ENCODE data around the gene OSBPL5.
"Not testable (repeated sequence)": the region's sequence is repeated elsewhere in the genome, so short reads cannot be mapped to it uniquely, and the experiment has no call there.

DNA sequence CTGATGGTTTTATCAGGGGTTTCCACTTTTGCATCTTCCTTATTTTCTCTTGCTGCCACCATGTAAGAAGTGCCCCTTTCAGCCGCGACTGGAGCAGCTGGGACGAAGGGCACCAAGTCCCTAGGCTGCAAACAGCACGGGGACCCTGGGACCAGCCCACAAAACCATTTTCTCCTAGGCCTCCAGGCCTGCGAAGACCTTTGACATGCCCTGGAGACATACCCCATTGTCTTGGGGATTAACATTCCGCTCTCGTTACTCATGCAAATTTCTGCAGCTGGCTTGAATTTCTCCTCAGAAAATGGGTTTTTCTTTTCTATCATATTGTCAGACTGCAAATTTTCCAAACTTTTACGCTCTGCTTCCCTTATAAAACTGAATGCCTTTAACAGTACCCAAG is 101.2 kb downstream of the OSBPL5 start:
- TF ChIP-seq, protein P1, sequence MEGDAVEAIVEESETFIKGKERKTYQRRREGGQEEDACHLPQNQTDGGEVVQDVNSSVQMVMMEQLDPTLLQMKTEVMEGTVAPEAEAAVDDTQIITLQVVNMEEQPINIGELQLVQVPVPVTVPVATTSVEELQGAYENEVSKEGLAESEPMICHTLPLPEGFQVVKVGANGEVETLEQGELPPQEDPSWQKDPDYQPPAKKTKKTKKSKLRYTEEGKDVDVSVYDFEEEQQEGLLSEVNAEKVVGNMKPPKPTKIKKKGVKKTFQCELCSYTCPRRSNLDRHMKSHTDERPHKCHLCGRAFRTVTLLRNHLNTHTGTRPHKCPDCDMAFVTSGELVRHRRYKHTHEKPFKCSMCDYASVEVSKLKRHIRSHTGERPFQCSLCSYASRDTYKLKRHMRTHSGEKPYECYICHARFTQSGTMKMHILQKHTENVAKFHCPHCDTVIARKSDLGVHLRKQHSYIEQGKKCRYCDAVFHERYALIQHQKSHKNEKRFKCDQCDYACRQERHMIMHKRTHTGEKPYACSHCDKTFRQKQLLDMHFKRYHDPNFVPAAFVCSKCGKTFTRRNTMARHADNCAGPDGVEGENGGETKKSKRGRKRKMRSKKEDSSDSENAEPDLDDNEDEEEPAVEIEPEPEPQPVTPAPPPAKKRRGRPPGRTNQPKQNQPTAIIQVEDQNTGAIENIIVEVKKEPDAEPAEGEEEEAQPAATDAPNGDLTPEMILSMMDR (IDR thresholded peaks at IDR 0.05 in 4 of 5, conservative IDR thresholded peaks at IDR 0.05 in 1 of 5): not testable (repeated sequence)
- not testable (repeated sequence) for TF ChIP-seq POLR2A (IDR thresholded peaks at IDR 0.05)

All from gastrocnemius medialis (tissue), 4 donors.